Measurements from ENCODE around the gene PRR15L. TPM values are rescaled to one million over a fixed set of nuclear protein-coding genes. Genes with fewer than 3 reads are reported as not detected.

Gene PRR15L
- total and polyA plus RNA-seq, 2 of the 8 experiments (the other 6 are each of a cell fraction or from before 2014, with no cell fraction given), result 0.26 to 1.1 TPM

DNA sequence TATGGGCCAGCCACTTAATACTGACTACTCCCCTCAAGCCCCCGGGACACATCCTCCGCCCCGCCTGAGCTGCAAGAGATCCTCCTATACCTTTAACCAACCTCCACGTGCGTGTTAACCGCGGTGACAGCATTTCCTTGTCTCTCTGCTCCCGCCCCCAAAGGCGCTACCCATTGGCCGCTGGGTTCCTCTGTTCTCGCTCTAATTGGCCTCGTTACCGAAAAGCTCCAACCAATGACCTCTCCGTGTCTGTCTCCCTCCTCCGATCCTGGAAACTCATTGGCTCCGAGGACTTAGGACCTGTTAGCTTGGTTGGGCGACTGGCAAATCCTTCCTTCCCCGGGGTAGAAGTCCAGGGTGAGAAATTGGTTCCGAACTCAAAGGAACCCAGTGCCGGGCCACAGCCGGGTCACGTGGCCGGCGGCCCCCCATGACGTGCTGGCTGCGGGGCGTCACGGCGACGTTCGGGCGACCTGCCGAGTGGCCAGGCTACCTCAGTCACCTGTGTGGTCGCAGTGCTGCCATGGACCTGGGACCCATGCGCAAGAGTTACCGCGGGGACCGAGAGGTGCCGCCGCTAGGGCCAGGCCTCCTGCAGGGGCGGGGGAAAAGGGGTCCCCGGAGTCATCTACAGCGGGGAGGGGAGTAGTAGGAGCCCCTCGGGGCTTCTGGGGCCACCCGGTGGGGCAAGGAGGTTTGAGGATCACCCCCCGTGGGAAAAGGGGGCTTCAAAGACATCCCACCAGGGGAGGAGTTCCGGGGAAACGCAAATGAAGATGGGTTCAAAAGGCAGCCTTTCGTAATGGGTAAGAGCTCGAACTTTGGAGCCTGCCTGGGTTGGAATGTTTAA is 16.2 kb downstream of the PRR15L start, which contains the start of gene PNPO:
PNPO (plus strand) TSS at position 326 of the 850 bp plus-strand sequence; CDS start at position 431, 105 bp downstream.
- H3K4me1 ChIP-seq (replicated peaks in 1 of 4; ENCODE audit: control insufficient read depth in 3 of 4, insufficient read depth in 4 of 4, low read length in 3 of 4), result peaks cover 0 to 1% (median 0%) of the 10 kb centered on the region in 4 experiments; a peak in 1 of 7 replicates
- H3K79me1 ChIP-seq (ENCODE audit: low read depth, low read length), result no peaks in the 10 kb centered on the region
- H2BK5ac ChIP-seq (ENCODE audit: low read depth, low read length), result no peak within 1 kb of the TSS; the same call in 1 of the 2 replicates
- POLR2A ChIA-PET (ENCODE audit: partially characterized antibody), result interaction anchor here (0.7 to 2.7 kb wide), 10 partner anchors 9 to 166 kb away, joined by 3 to 8 read pairs (median 4); partner anchors contain the start of genes CDK5RAP3, SNX11 and SP2
- no peaks in the 10 kb centered on the region for H4K20me1 ChIP-seq (replicated peaks in 1 of 2; ENCODE audit: control insufficient read depth in 1 of 2, insufficient read depth in 2 of 2, low read length in 2 of 2)
- no peak within 1 kb of the TSS for H2BK20ac ChIP-seq (ENCODE audit: low read length)
- H3K18ac ChIP-seq (ENCODE audit: extremely low read depth, low read length), result no peak within 1 kb of the TSS
- no peak within 1 kb of the TSS for H3K9ac ChIP-seq (replicated peaks in 1 of 4; ENCODE audit: extremely low read depth in 1 of 4, low read depth in 3 of 4, low read length in 3 of 4)
- H2AK5ac ChIP-seq (ENCODE audit: low read depth, low read length), result no peak within 1 kb of the TSS; the same call in 1 of the 2 replicates
- no peaks in the 10 kb centered on the region; a peak in 1 of 8 replicates for H3K36me3 ChIP-seq (ENCODE audit: control insufficient read depth in 2 of 4, insufficient read depth in 4 of 4, low read length in 3 of 4)
- H4K91ac ChIP-seq (replicated peaks; ENCODE audit: insufficient read length, low read length), result peak within 1 kb of the TSS; percentile 30
- 50% methylated on average over 44 of the region's 50 CpGs; no CpG with 5 or more reads in 1 of the 2 experiments for WGBS, 2 experiments (ENCODE audit: extremely low coverage in 1 of 2, insufficient coverage in 1 of 2, insufficient read length in 1 of 2, insufficient replicate concordance in 2 of 2, low coverage in 1 of 2, low lambda C conversion rate in 2 of 2, missing lambda C conversion rate in 1 of 2)
- no peak within 1 kb of the TSS for H3K56ac ChIP-seq (replicated peaks; ENCODE audit: insufficient read length, low read depth, low read length)
- H2BK15ac ChIP-seq (ENCODE audit: low read length), result no peak within 1 kb of the TSS
- H3K4me3 ChIP-seq (ENCODE audit: extremely low read depth in 1 of 4, insufficient read depth in 2 of 4, low read depth in 3 of 4, low read length in 4 of 4), result peak within 1 kb of the TSS; percentile 17 to 58 (median 35); a peak in 7 of 8 replicates
- H3K14ac ChIP-seq (ENCODE audit: insufficient read length), result no peak within 1 kb of the TSS
- H4K5ac ChIP-seq (ENCODE audit: insufficient read length, low read depth, low read length), result no peak within 1 kb of the TSS
- FAIRE-seq (peak; percentile 36), DNase-seq (ENCODE audit: low read depth in 1 of 2, low spot score in 2 of 2) (peak; percentile 56 to 77)
- peak within 1 kb of the TSS; percentile 74; the same call in 1 of the 2 replicates for H4K8ac ChIP-seq (ENCODE audit: extremely low read depth, insufficient read depth, low read length)
- peaks cover 0 to 12% (median 7%) of the 10 kb centered on the region in 4 experiments; a peak in 5 of 7 replicates for H3K27me3 ChIP-seq (replicated peaks in 1 of 4; ENCODE audit: control insufficient read depth in 3 of 4, extremely low read depth in 1 of 4, insufficient read depth in 3 of 4, low read length in 3 of 4)
- H2BK12ac ChIP-seq (ENCODE audit: low read depth, low read length), result 0 out of 2 replicates have a peak within 1 kb of the TSS, but pooled peaks have one; percentile 17
- CTCF ChIA-PET (ENCODE audit: partially characterized antibody), result interaction anchor here (0.6 to 28.0 kb wide), 9 partner anchors 14 to 164 kb away, joined by 3 to 1010 read pairs (median 7); partner anchors contain the start of genes CDK5RAP3, PRR15L, SCRN2 and SP6
- peaks cover 3% of the 10 kb centered on the region; the same call in 1 of the 2 replicates for H3K23me2 ChIP-seq (ENCODE audit: low read depth, low read length)
- H3K79me2 ChIP-seq (ENCODE audit: control insufficient read depth in 1 of 2, insufficient read depth in 2 of 2, low read length in 2 of 2), result no peaks in the 10 kb centered on the region
- H3K4ac ChIP-seq (replicated peaks; ENCODE audit: insufficient read length, low read depth, low read length), result no peak within 1 kb of the TSS
- no peak within 1 kb of the TSS for H2AFZ ChIP-seq (ENCODE audit: low read length)
- H3K9me3 ChIP-seq (ENCODE audit: insufficient read depth in 2 of 2, low read depth in 1 of 2, low read length in 1 of 2), result no peaks in the 10 kb centered on the region
- no peak within 1 kb of the TSS for H3K27ac ChIP-seq (ENCODE audit: low read depth, low read length)
- H3K23ac ChIP-seq (ENCODE audit: insufficient read length), result no peak within 1 kb of the TSS
- H3K4me2 ChIP-seq (ENCODE audit: insufficient read depth in 1 of 2, low read depth in 2 of 2, low read length in 2 of 2), result peak within 1 kb of the TSS; percentile 68 to 74
- H2BK120ac ChIP-seq (replicated peaks; ENCODE audit: low read depth, low read length), result no peak within 1 kb of the TSS
- TF ChIP-seq FOSL1 (IDR thresholded peaks at IDR 0.05; ENCODE audit: insufficient read depth, low read depth, low read length) (no peak), CHD2 (IDR thresholded peaks at IDR 0.05; ENCODE audit: low read length) (peak; percentile 82), BCL11A (IDR thresholded peaks at IDR 0.05; ENCODE audit: low read depth in 2 of 2, low read length in 2 of 2) (no peak), SP2 (IDR thresholded peaks at IDR 0.05; ENCODE audit: low read length) (peak; percentile 60), TBP (IDR thresholded peaks at IDR 0.05; ENCODE audit: low read depth, low read length) (0 out of 2 replicates have a peak, but pooled peaks have one; percentile 14), PHF8 (conservative IDR thresholded peaks at IDR 0.05; ENCODE audit: low read depth, low read length) (0 out of 2 replicates have a peak, but pooled peaks have one; percentile 35), TAF1 (IDR thresholded peaks at IDR 0.05; ENCODE audit: low read depth, low read length) (0 out of 2 replicates have a peak, but pooled peaks have one; percentile 20)
- TF ChIP-seq, protein P1, sequence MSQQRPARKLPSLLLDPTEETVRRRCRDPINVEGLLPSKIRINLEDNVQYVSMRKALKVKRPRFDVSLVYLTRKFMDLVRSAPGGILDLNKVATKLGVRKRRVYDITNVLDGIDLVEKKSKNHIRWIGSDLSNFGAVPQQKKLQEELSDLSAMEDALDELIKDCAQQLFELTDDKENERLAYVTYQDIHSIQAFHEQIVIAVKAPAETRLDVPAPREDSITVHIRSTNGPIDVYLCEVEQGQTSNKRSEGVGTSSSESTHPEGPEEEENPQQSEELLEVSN (IDR thresholded peaks at IDR 0.05), result peak; percentile 99
- TF ChIP-seq, protein P2, sequence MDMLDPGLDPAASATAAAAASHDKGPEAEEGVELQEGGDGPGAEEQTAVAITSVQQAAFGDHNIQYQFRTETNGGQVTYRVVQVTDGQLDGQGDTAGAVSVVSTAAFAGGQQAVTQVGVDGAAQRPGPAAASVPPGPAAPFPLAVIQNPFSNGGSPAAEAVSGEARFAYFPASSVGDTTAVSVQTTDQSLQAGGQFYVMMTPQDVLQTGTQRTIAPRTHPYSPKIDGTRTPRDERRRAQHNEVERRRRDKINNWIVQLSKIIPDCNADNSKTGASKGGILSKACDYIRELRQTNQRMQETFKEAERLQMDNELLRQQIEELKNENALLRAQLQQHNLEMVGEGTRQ (IDR thresholded peaks at IDR 0.05; ENCODE audit: low read length), result peak; percentile 63; the same call in 1 of the 2 replicates

Data from H1 (cell line).